DMS114 treated with DMSO at 0.1 percent for 48 hours (cell line): Measurements from ENCODE around the gene POLN.

Experiments used
- DNase-seq: peaks from one replicate; lab custom pipeline; 2025; ENCODE audit not compliant: unreplicated experiment; lab: John Stamatoyannopoulos, UW

POLN gene

GRCh38 chr4:2073808-2074481, 168.0 kb downstream of the POLN start:
- no peak for DNase-seq

GRCh38 chr4:2072971-2073807, 168.7 kb downstream of the POLN start:
- no peak for DNase-seq

GRCh38 chr4:2071912-2072867, 169.7 kb downstream of the POLN start:
- DNase-seq = no peak

GRCh38 chr4:2071252-2071911, 170.5 kb downstream of the POLN start:
- no peak for DNase-seq

GRCh38 chr4:2070421-2071251, 171.3 kb downstream of the POLN start:
- no peak for DNase-seq

GRCh38 chr4:2069986-2070385, 171.9 kb downstream of the POLN start:
- no peak for DNase-seq

GRCh38 chr4:2069161-2069971, 172.6 kb downstream of the POLN start:
- DNase-seq = no peak

GRCh38 chr4:2068566-2068965, 173.4 kb downstream of the POLN start:
- no peak for DNase-seq

GRCh38 chr4:2068198-2068470, 173.8 kb downstream of the POLN start:
- no peak for DNase-seq

- no peak for DNase-seq
Observed at GRCh38 chr4:2067446-2068197, 174.3 kb downstream of the POLN start.

- no peak for DNase-seq
Observed at GRCh38 chr4:2066571-2067445, 175.1 kb downstream of the POLN start.

- DNase-seq = no peak
Observed at GRCh38 chr4:2066011-2066551, 175.8 kb downstream of the POLN start.

- DNase-seq = no peak
Observed at GRCh38 chr4:2065106-2065930, 176.6 kb downstream of the POLN start.

GRCh38 chr4:2064276-2064991, 177.5 kb downstream of the POLN start:
- DNase-seq = no peak

- no peak for DNase-seq
Observed at GRCh38 chr4:2063557-2064275, 178.2 kb downstream of the POLN start.
